Endothelial cell of umbilical vein (primary cell): ENCODE data around the gene CABP2. TPM values are rescaled to one million over a fixed set of nuclear protein-coding genes. Genes with fewer than 3 reads are reported as not detected.

Experiments used
- BruUV-seq: library from RNA; stranded (reverse); fragments of 400-500 nt; replicated peaks from 2 replicates; lab custom pipeline; 2021; lab: Mats Ljungman, UMichigan
- CTCF ChIA-PET: fragments of 300-600, 350-600 bp; sonication (Branson Sonifier 250); formaldehyde crosslinking; loops from one replicate; lab custom pipeline; 2021; ENCODE audit warnings: antibody characterized with exemption, inconsistent platforms; lab: Charles Lee
- POLR2A ChIA-PET: fragments of 300-600, 350-600 bp; sonication (Branson Sonifier 250); formaldehyde crosslinking; loops from one replicate; lab custom pipeline; 2021; ENCODE audit warnings: antibody characterized with exemption, inconsistent platforms; lab: Charles Lee
- DNase-seq: peaks from one replicate; pipeline ENCODE4 v3.0.0-alpha.2; 2011; ENCODE audit warnings: low read depth, low spot score
- FAIRE-seq: peaks from 2 replicates; lab custom pipeline; 2011; peaks lifted over from hg19 to GRCh38; lab: Jason Lieb, UNC
- H2AFZ ChIP-seq: 2 replicates; pipeline ENCODE4 v1.6.0; 2012; ENCODE audit warnings: low read depth, low read length, control low read depth, inconsistent platforms
- H3K27ac ChIP-seq: 2 replicates; pipeline ENCODE4 v1.5.1; 2011; ENCODE audit warnings: low read depth, mild to moderate bottlenecking, control low read depth, low read length, moderate library complexity; ENCODE audit not compliant: insufficient read depth
- H3K27me3 ChIP-seq, 2 experiments: 2 replicates each; pipeline versions ENCODE4 v1.6.0 to v1.6.1; 2011; ENCODE audit warnings: low read length in 2 of 2, mixed read lengths in 1 of 2; ENCODE audit not compliant: control insufficient read depth in 2 of 2, insufficient read depth in 2 of 2
- H3K36me3 ChIP-seq, 2 experiments: 2 replicates in 1 of 2; 3 replicates in 1 of 2; pipeline ENCODE4 v1.5.1; 2011; ENCODE audit warnings: low read length in 2 of 2, mild to moderate bottlenecking in 1 of 2, moderate library complexity in 1 of 2; ENCODE audit not compliant: control insufficient read depth in 2 of 2, insufficient read depth in 2 of 2; ENCODE audit errors: extremely low read depth in 1 of 2
- H3K4me1 ChIP-seq: 3 replicates; pipeline ENCODE4 v1.5.1; 2011; ENCODE audit warnings: mild to moderate bottlenecking, low read length; ENCODE audit not compliant: control insufficient read depth, insufficient read depth; ENCODE audit errors: extremely low read depth
- H3K4me2 ChIP-seq: 2 replicates; pipeline ENCODE4 v1.6.1; 2011; ENCODE audit warnings: low read length, control low read depth, mixed read lengths; ENCODE audit not compliant: insufficient read depth
- H3K4me3 ChIP-seq, 3 experiments: fragments of 200-600 bp in 1 of 3; sonication (generic), shearing (Covaris generic) in 1 of 3; replicated peaks in 1 of 3; 2 replicates each; pipeline ENCODE4 v1.5.1; 2011 to 2016; ENCODE audit warnings: control low read depth in 3 of 3, low read length in 3 of 3, mild to moderate bottlenecking in 2 of 3, inconsistent platforms in 1 of 3, low read depth in 1 of 3, moderate library complexity in 1 of 3; ENCODE audit not compliant: insufficient read depth in 1 of 3
- H3K79me2 ChIP-seq: 2 replicates; pipeline ENCODE4 v1.6.0; 2012; ENCODE audit warnings: low read length, inconsistent platforms; ENCODE audit not compliant: control insufficient read depth, insufficient read depth
- H3K9ac ChIP-seq: replicated peaks from 2 replicates; pipeline ENCODE3; 2011; ENCODE audit warnings: low read length, control low read depth; ENCODE audit not compliant: insufficient read depth; ENCODE audit errors: extremely low read depth
- H3K9me1 ChIP-seq: replicated peaks from 3 replicates; pipeline ENCODE4 v1.6.0; 2011; ENCODE audit warnings: mild to moderate bottlenecking, low read length; ENCODE audit not compliant: control insufficient read depth, insufficient read depth; ENCODE audit errors: extremely low read depth
- H3K9me3 ChIP-seq: replicated peaks from 2 replicates; pipeline ENCODE4 v1.5.1; 2012; ENCODE audit warnings: low read length, inconsistent platforms; ENCODE audit not compliant: control insufficient read depth, insufficient read depth
- H4K20me1 ChIP-seq: replicated peaks from 2 replicates; pipeline ENCODE3; 2011; ENCODE audit warnings: mild to moderate bottlenecking, low read length; ENCODE audit not compliant: control insufficient read depth, insufficient read depth; ENCODE audit errors: extremely low read depth
- CTCF ChIP-seq, 2 donors: IDR thresholded peaks; 1 replicate in 1 of 2; 2 replicates in 1 of 2; pipeline ENCODE4 v1.5.1; 2011; ENCODE audit warnings: low read length in 2 of 2, mild to moderate bottlenecking in 2 of 2, moderate library complexity in 2 of 2, control low read depth in 1 of 2, inconsistent platforms in 1 of 2, low read depth in 1 of 2; ENCODE audit not compliant: insufficient read depth in 1 of 2; ENCODE audit errors: extremely low read depth in 1 of 2
- EZH2 ChIP-seq: IDR thresholded peaks from 2 replicates; pipeline ENCODE4 v1.6.1; 2012; ENCODE audit warnings: borderline replicate concordance, low read depth, mild to moderate bottlenecking, moderate library complexity, low read length, inconsistent platforms; ENCODE audit not compliant: severe bottlenecking
- FOS ChIP-seq: IDR thresholded peaks from 2 replicates; pipeline ENCODE4 v1.6.1; 2011; ENCODE audit warnings: mild to moderate bottlenecking, low read length, moderate library complexity, borderline replicate concordance; ENCODE audit not compliant: insufficient read depth
- GATA2 ChIP-seq: IDR thresholded peaks from 2 replicates; pipeline ENCODE4 v1.7.0; 2011; ENCODE audit warnings: low read depth, mild to moderate bottlenecking, moderate library complexity, mixed read lengths, low read length; ENCODE audit not compliant: insufficient read length, insufficient read depth
- JUN ChIP-seq: IDR thresholded peaks from 2 replicates; pipeline ENCODE4 v1.6.1; 2011; ENCODE audit warnings: borderline replicate concordance, low read depth; ENCODE audit not compliant: insufficient read length, insufficient read depth
- MAX ChIP-seq: IDR thresholded peaks from 2 replicates; pipeline ENCODE4 v1.6.1; 2011; ENCODE audit not compliant: insufficient read depth, insufficient read length
- MYC ChIP-seq: IDR thresholded peaks from one replicate; pipeline ENCODE4 v1.6.1; 2011; ENCODE audit warnings: mild to moderate bottlenecking, low read depth, low read length
- POLR2A ChIP-seq: IDR thresholded peaks from 2 replicates; pipeline ENCODE4 v1.6.1; 2012; ENCODE audit warnings: low read depth, mild to moderate bottlenecking, control low read depth, low read length
- POLR2AphosphoS5 ChIP-seq: IDR thresholded peaks from 2 replicates; pipeline ENCODE4 v1.6.1; 2012; ENCODE audit warnings: low read depth, mild to moderate bottlenecking, control low read depth, low read length, moderate library complexity; ENCODE audit not compliant: insufficient read depth
- dilution Hi-C: fragments of 300-500 bp; cut with MboI; formaldehyde crosslinking; loops from one replicate; pipeline ENCODE4 v1.15.0; 2019; ENCODE audit warnings: low sequenced_read_pairs; ENCODE audit not compliant: extremely low pct_ligation_motif_present
- intact Hi-C: fragments of 100-400 bp; cut with micrococcal nuclease; formaldehyde crosslinking; loops from one replicate; pipeline ENCODE4 v1.10.0; 2022
- polyA plus RNA-seq, 4 experiments: library from polyadenylated mRNA; depleted of rRNA in 3 of 4; stranded (reverse) in 3 of 4; unstranded in 1 of 4; fragments of >200 nt; gene quantifications; 2 replicates each; pipeline versions ENCODE4 v1.2.1 to v1.2.3, GENCODE V29; 2011 to 2012; ENCODE audit warnings: missing spikeins in 1 of 4
- total RNA-seq: library from RNA; stranded (reverse); gene quantifications from 2 replicates; pipeline ENCODE4 v1.2.3, GENCODE V29; 2021

Gene CABP2
- total and polyA plus RNA-seq, 2 donors (not counting 3 experiments of a cell fraction or from before 2014, with no cell fraction given): not detected

DNA sequence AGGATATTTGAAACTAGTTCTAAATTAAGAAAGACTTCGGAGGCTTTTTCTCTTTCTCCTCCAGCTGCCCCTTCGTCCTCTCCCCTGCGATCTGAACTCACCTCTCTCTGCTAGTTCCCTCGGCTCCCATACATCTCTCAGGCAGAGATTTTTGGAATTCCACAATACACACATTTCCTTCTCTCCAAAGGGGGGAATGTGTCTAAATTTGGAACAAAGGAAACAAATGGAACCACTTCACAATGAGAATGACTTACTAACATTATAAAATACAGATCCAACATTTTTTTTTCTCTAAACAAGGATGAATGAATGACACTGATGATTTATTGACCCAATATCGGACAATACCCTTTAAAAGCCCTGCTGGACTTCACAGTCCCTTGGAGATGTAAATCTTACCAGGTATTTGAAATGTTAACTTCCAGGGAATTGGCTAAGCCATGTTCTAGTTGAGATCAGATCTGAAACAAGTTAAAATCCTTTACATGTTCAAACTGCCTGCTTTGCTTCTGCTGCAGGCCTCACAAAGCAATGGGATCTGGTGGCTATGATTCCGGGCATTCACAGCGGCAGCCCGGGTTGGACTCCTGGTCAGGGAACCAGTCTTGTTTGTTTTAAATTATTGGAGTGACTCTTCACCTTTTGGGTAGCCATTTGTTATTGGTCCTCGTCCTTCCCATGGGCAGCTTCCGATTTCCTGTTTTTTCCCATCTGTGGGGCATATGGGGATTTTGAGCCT is 39.9 kb upstream of the CABP2 start:
- H3K79me2 ChIP-seq: no peaks in the 10 kb centered on the region
- peak overlapping the region; percentile 94 for H3K27ac ChIP-seq
- peak overlapping the region; percentile 56 for H2AFZ ChIP-seq
- H3K9ac ChIP-seq: peak overlapping the region; percentile 66
- no peak overlapping the region for H3K4me3 ChIP-seq
- FAIRE-seq: no peak
- dilution Hi-C loops: no loop called here
- peaks cover 15% of the 10 kb centered on the region for H3K4me1 ChIP-seq
- H3K9me1 ChIP-seq: no peaks in the 10 kb centered on the region
- no peaks in the 10 kb centered on the region for H3K27me3 ChIP-seq
- TSS peak; percentile 83 for BruUV-seq
- ChIA-PET POLR2A (interaction anchor here (0.6 kb wide), 1 partner anchor 81 kb away, joined by 6 read pairs; no protein-coding TSS in a partner anchor), CTCF (interaction anchor here (1.0 to 1.6 kb wide), 3 partner anchors 9 to 65 kb away, joined by 3 to 4 read pairs (median 4); no protein-coding TSS in a partner anchor)
- intact Hi-C loops: loop anchor here (1.0 to 5.0 kb wide), 4 partner anchors 20 to 96 kb away; partner anchors contain the start of genes CDK2AP2, GSTP1 and TMEM134
- TF ChIP-seq MYC: no peak
- no peak for TF ChIP-seq FOS
- TF ChIP-seq GATA2: no peak
- TF ChIP-seq MAX: no peak
- no peak for TF ChIP-seq CTCF (IDR thresholded peaks at IDR 0.05; ENCODE audit: extremely low read depth in 1 of 2, insufficient read depth in 1 of 2, low read depth in 1 of 2, low read length in 2 of 2)
- TF ChIP-seq POLR2AphosphoS5: no peak
- no peak for TF ChIP-seq EZH2
- no peak for TF ChIP-seq JUN
- TF ChIP-seq POLR2A: no peak
- H3K36me3 ChIP-seq: no peaks in the 10 kb centered on the region
- peak overlapping the region; percentile 26 for H3K4me2 ChIP-seq
- DNase-seq: no peak
- no peaks in the 10 kb centered on the region for H3K9me3 ChIP-seq
- no peaks in the 10 kb centered on the region for H4K20me1 ChIP-seq
